BLaER1 (cell line): ENCODE data around the gene PLEKHA5.
A peak's percentile ranks its signal among the peaks of the same experiment; 100 is the strongest.
"Not testable (repeated sequence)": the region's sequence is repeated elsewhere in the genome, so short reads cannot be mapped to it uniquely, and the experiment has no call there.

Experiments used
- H3K27ac ChIP-seq: shearing (Covaris generic); formaldehyde crosslinking; 2 replicates; pipeline ENCODE4 v1.8.1; 2022
- H3K27me3 ChIP-seq: shearing (Covaris generic); formaldehyde crosslinking; 2 replicates; pipeline ENCODE4 v1.8.1; 2022
- H3K36me3 ChIP-seq: shearing (Covaris generic); formaldehyde crosslinking; 2 replicates; pipeline ENCODE4 v1.8.1; 2022
- H3K4me1 ChIP-seq: shearing (Covaris generic); formaldehyde crosslinking; 2 replicates; pipeline ENCODE4 v1.8.1; 2022
- H3K4me2 ChIP-seq: shearing (Covaris generic); formaldehyde crosslinking; 2 replicates; pipeline ENCODE4 v1.8.1; 2022
- H3K4me3 ChIP-seq: shearing (Covaris generic); formaldehyde crosslinking; 2 replicates; pipeline ENCODE4 v1.8.1; 2022
- H3K9ac ChIP-seq: shearing (Covaris generic); formaldehyde crosslinking; 2 replicates; pipeline ENCODE4 v1.8.1; 2022
- H3K9me3 ChIP-seq: shearing (Covaris generic); formaldehyde crosslinking; 2 replicates; pipeline ENCODE4 v1.8.1; 2022
- H4K20me1 ChIP-seq: shearing (Covaris generic); formaldehyde crosslinking; 2 replicates; pipeline ENCODE4 v1.8.1; 2022
- Cebpa-rat ChIP-seq: shearing (Covaris generic); IDR thresholded peaks from 2 replicates; pipeline ENCODE4 v1.8.1; 2022

The PLEKHA5 gene

DNA sequence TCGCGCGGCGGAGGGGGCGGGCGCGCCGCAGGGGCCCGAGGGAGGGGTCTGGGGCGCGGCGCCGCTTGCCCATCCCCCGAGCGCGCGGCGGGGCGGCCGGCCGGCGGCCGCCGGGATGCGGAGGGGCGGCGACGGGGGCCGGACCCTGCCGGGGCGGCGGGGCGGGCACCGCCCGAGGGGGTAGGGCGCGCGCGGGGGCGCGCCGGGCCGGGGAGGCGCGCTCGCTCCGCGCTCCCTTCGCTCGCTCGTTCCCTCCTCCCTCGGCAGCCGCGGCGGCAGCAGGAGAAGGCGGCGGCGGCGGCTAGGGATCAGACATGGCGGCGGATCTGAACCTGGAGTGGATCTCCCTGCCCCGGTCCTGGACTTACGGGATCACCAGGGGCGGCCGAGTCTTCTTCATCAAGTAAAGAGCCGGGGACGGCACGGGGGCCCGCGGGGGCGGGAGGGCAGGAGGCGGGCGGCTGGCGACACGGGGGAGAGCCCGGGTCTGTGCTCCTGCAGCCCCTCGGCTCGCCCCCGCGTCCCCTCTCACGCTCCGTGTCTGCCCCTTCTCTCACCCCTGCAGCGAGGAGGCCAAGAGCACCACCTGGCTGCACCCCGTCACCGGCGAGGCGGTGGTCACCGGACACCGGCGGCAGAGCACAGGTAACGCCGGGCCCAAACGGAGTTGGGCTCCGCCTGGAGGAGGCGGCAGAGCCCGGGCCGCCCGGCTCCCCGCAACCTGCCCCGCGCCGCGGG lies at the start of gene PLEKHA5:
Gene PLEKHA5 (plus strand): TSS at position 248 of the 738 bp plus-strand sequence. CDS start 67 bp downstream, at position 315.
- Histone ChIP-seq H3K36me3 (no peaks in the 10 kb centered on the region), H3K9ac (peak within 1 kb of the TSS; percentile 80), H3K9me3 (peaks cover 23% of the 10 kb centered on the region), H3K4me2 (peak within 1 kb of the TSS; percentile 87), H3K4me3 (peak within 1 kb of the TSS; percentile 94), H4K20me1 (no peaks in the 10 kb centered on the region), H3K4me1 (peaks cover 20% of the 10 kb centered on the region), H3K27me3 (no peaks in the 10 kb centered on the region), H3K27ac (peak within 1 kb of the TSS; percentile 64)
- TF ChIP-seq Cebpa-rat = no peak

GRCh38 chr12:19080918-19081317 lies 48.6 kb upstream of the PLEKHA5 start:
- Histone ChIP-seq H3K27ac (no peak overlapping the region), H3K36me3 (no peaks in the 10 kb centered on the region), H3K4me3 (no peak overlapping the region), H3K4me1 (no peaks in the 10 kb centered on the region), H4K20me1 (no peaks in the 10 kb centered on the region), H3K9ac (no peak overlapping the region), H3K9me3 (no peaks in the 10 kb centered on the region), H3K27me3 (no peaks in the 10 kb centered on the region), H3K4me2 (no peak overlapping the region)
- no peak for TF ChIP-seq Cebpa-rat

- no peaks in the 10 kb centered on the region for H3K4me1 ChIP-seq
- no peak overlapping the region for H3K4me3 ChIP-seq
- no peak overlapping the region for H3K4me2 ChIP-seq
- TF ChIP-seq Cebpa-rat = no peak
- H3K9ac ChIP-seq = no peak overlapping the region
- H3K27me3 ChIP-seq = no peaks in the 10 kb centered on the region
- no peaks in the 10 kb centered on the region for H4K20me1 ChIP-seq
- H3K9me3 ChIP-seq = no peaks in the 10 kb centered on the region
- no peaks in the 10 kb centered on the region for H3K36me3 ChIP-seq
- no peak overlapping the region for H3K27ac ChIP-seq
Observed at GRCh38 chr12:19082365-19082911, 47.1 kb upstream of the PLEKHA5 start.

DNA sequence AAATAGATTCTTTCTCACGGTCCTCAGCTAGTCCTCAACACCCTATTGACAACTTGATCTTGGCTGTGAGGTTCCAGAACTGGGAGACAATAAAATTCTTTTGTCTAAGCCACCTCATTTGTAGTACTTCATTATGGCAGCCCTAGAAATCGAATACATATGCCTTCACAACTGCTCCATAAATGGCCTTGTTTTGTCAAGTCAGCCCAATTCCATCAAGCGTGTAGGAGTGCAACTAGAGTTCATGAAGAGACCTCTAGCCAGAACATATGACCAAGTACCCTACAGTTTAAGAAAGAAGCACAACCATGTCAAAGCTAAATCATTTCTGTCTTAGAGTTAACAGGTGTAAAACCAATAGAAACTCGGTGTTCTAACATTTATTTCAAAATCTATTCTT lies 45.0 kb upstream of the PLEKHA5 start:
- no peak overlapping the region for H3K9ac ChIP-seq
- H3K27me3 ChIP-seq = no peaks in the 10 kb centered on the region
- no peak overlapping the region for H3K4me2 ChIP-seq
- H3K4me3 ChIP-seq = no peak overlapping the region
- no peaks in the 10 kb centered on the region for H3K4me1 ChIP-seq
- TF ChIP-seq Cebpa-rat = no peak
- no peaks in the 10 kb centered on the region for H3K9me3 ChIP-seq
- no peak overlapping the region for H3K27ac ChIP-seq
- H4K20me1 ChIP-seq = no peaks in the 10 kb centered on the region
- no peaks in the 10 kb centered on the region for H3K36me3 ChIP-seq

DNA sequence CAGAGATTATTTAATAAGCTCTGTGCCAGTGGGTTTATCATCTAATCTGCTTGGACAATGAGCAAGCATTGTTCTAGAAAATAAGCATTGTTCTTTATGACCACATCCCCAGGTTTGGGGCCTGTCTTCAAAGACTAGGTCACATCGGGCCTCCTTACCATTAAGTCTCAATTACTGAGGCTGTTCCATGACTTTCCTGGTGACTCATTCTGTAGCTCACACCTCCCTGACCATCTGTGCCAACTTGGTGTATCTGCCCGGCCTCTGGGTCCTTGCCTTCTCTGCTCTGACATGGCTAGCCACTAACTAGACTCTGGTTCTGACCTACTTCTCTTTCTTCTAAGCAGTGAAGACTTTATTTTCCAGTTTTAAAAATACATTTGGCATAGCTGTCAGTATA lies 44.4 kb upstream of the PLEKHA5 start:
- Histone ChIP-seq H3K4me2 (no peak overlapping the region), H3K4me3 (no peak overlapping the region), H3K27ac (no peak overlapping the region), H3K27me3 (no peaks in the 10 kb centered on the region), H3K9me3 (no peaks in the 10 kb centered on the region), H3K4me1 (no peaks in the 10 kb centered on the region), H3K36me3 (no peaks in the 10 kb centered on the region), H4K20me1 (no peaks in the 10 kb centered on the region), H3K9ac (no peak overlapping the region)
- TF ChIP-seq Cebpa-rat = no peak

DNA sequence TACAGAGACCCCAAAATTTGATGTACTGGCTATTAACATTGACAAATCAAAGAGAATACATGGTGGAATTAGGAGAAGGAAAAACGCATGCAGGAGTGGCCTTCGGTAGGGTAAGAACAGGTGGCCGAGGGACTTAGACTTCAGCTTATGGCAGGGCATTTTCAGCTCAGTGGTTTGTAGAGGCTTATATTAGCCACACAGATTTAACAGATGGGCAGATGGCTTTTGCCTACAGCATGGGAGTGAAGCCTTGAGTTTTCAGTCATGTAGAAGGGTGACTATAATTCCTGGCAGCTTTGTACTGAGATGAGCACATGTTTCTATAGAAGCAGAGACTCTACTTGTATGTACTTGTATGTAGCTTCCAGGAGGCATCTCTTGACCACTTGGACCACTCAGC lies 40.9 kb upstream of the PLEKHA5 start:
- H3K4me3 ChIP-seq = no peak overlapping the region
- no peaks in the 10 kb centered on the region for H3K36me3 ChIP-seq
- TF ChIP-seq Cebpa-rat = no peak
- H3K9ac ChIP-seq = no peak overlapping the region
- no peaks in the 10 kb centered on the region for H3K9me3 ChIP-seq
- H3K27me3 ChIP-seq = no peaks in the 10 kb centered on the region
- no peaks in the 10 kb centered on the region for H3K4me1 ChIP-seq
- H3K27ac ChIP-seq = no peak overlapping the region
- H3K4me2 ChIP-seq = no peak overlapping the region
- H4K20me1 ChIP-seq = no peaks in the 10 kb centered on the region

GRCh38 chr12:19092482-19092881 lies 37.1 kb upstream of the PLEKHA5 start:
- not testable (repeated sequence) for H4K20me1 ChIP-seq, H3K4me2 ChIP-seq, H3K27ac ChIP-seq, H3K9me3 ChIP-seq, H3K27me3 ChIP-seq, H3K4me3 ChIP-seq, H3K36me3 ChIP-seq, H3K4me1 ChIP-seq, H3K9ac ChIP-seq

DNA sequence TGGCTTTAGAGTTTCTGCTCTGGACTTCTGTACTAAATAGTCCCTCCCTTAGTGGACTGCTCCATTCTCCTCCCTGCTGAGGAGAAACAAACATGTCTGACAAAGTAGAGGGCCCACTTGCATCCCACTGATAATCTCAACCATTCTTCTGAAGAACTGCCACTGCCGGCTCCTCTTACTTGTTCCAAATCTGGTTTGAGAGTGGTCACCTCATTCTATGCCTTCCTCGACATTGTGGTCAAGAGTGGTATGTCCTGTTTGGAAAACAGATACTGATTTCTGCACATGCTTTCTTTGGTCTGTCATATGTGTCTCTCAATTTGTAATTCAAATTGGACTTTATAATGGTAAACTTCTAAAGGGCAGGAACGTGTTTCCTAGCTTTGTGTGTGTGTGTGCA lies 36.3 kb upstream of the PLEKHA5 start:
- H3K4me3 ChIP-seq = no peak overlapping the region
- no peak overlapping the region for H3K27ac ChIP-seq
- TF ChIP-seq Cebpa-rat = no peak
- no peaks in the 10 kb centered on the region for H3K36me3 ChIP-seq
- H3K4me1 ChIP-seq = no peaks in the 10 kb centered on the region
- H3K27me3 ChIP-seq = no peaks in the 10 kb centered on the region
- H3K9ac ChIP-seq = no peak overlapping the region
- no peak overlapping the region for H3K4me2 ChIP-seq
- no peaks in the 10 kb centered on the region for H4K20me1 ChIP-seq
- no peaks in the 10 kb centered on the region for H3K9me3 ChIP-seq

GRCh38 chr12:19095331-19095730 lies 34.2 kb upstream of the PLEKHA5 start:
- H3K27ac ChIP-seq = no peak overlapping the region
- H3K4me3 ChIP-seq = no peak overlapping the region
- H4K20me1 ChIP-seq = no peaks in the 10 kb centered on the region
- no peak overlapping the region for H3K4me2 ChIP-seq
- H3K27me3 ChIP-seq = no peaks in the 10 kb centered on the region
- no peaks in the 10 kb centered on the region for H3K36me3 ChIP-seq
- no peak overlapping the region for H3K9ac ChIP-seq
- H3K4me1 ChIP-seq = no peaks in the 10 kb centered on the region
- TF ChIP-seq Cebpa-rat = no peak
- H3K9me3 ChIP-seq = no peaks in the 10 kb centered on the region

DNA sequence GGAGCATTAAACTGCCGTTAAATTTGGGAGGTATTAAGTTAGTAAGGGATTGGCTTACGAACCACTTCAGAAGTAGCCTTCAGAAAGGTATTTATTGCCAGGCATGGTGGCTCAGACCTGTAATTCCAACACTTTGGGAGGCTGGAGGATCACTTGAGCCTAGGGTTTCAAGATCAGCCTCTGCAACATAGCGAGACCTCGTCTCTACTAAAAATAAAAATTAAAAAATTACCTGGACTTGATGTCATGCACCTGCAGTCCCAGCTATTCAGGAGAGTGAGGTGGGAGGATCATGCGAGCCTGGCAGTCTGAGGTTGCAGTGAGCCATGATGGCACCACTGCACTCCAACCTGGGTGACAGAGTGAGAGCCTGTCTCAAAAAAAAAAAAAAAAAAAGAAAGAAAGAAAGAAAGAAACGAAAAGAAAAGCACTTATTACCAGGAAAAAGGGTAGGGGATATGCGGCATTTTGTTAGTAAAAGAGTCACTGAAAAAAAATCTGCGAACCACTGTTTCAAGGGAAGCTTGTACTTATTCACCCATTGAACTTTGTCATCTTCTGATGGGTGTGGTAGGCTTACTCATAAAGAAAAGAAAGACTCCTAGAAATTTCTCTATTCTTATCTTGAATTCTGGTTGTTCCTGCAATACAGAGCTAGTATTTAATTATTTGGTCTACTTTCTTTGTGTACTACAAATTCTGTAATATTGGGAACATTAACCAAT lies 33.6 kb upstream of the PLEKHA5 start:
- H3K27ac ChIP-seq = no peak overlapping the region
- H3K4me1 ChIP-seq = no peaks in the 10 kb centered on the region
- H3K4me2 ChIP-seq = no peak overlapping the region
- H4K20me1 ChIP-seq = no peaks in the 10 kb centered on the region
- H3K4me3 ChIP-seq = no peak overlapping the region
- no peaks in the 10 kb centered on the region for H3K36me3 ChIP-seq
- H3K9me3 ChIP-seq = no peaks in the 10 kb centered on the region
- H3K9ac ChIP-seq = no peak overlapping the region
- H3K27me3 ChIP-seq = no peaks in the 10 kb centered on the region
- TF ChIP-seq Cebpa-rat = no peak
